OCI-LY3 (cell line): ENCODE data around the gene ING4.
A peak's percentile ranks its signal among the peaks of the same experiment; 100 is the strongest.

Experiments
- H2AFZ ChIP-seq: fragments of 200-600, 300-600 bp; shearing (Covaris generic); 2 replicates; pipeline ENCODE4 v1.6.0; 2014; ENCODE audit warnings: antibody characterized with exemption, low read depth, low read length
- H3K27ac ChIP-seq: fragments of 200-600, 300-600 bp; sonication (generic); 2 replicates; pipeline ENCODE4 v1.5.1; 2014; ENCODE audit warnings: mild to moderate bottlenecking, low read length, moderate library complexity, mixed read lengths
- H3K27me3 ChIP-seq: fragments of 200-600, 300-600 bp; sonication (generic); 2 replicates; pipeline ENCODE4 v1.6.1; 2014; ENCODE audit warnings: low read depth, low read length, mixed read lengths
- H3K36me3 ChIP-seq: fragments of 200-600, 300-600 bp; sonication (generic); replicated peaks from 2 replicates; pipeline ENCODE3; 2014; ENCODE audit warnings: low read depth, low read length, mixed read lengths
- H3K4me1 ChIP-seq: fragments of 300-600, 200-600 bp; sonication (generic); 2 replicates; pipeline ENCODE4 v1.6.1; 2014; ENCODE audit warnings: low read length, mixed read lengths
- H3K4me2 ChIP-seq: fragments of 200-600, 300-600 bp; sonication (generic); 2 replicates; pipeline ENCODE4 v1.6.1; 2014; ENCODE audit warnings: low read length, mixed read lengths
- H3K4me3 ChIP-seq: fragments of 300-600, 200-600 bp; sonication (generic); 2 replicates; pipeline ENCODE4 v1.5.1; 2014; ENCODE audit warnings: antibody characterized with exemption, mild to moderate bottlenecking, low read length, moderate library complexity
- H3K79me2 ChIP-seq: fragments of 300-600, 200-600 bp; shearing (Covaris generic); 2 replicates; pipeline ENCODE4 v1.6.1; 2014; ENCODE audit warnings: mild to moderate bottlenecking, low read length, mixed read lengths
- H3K9ac ChIP-seq: fragments of 300-600, 200-600 bp; shearing (Covaris generic); 2 replicates; pipeline ENCODE4 v1.6.0; 2014; ENCODE audit warnings: mild to moderate bottlenecking, low read length, moderate library complexity
- H3K9me3 ChIP-seq: fragments of 200-600, 300-600 bp; shearing (Covaris generic); 2 replicates; pipeline ENCODE4 v1.6.1; 2014; ENCODE audit warnings: low read length, mixed read lengths; ENCODE audit not compliant: insufficient read depth
- H4K20me1 ChIP-seq: fragments of 200-600, 300-600 bp; sonication (generic); 2 replicates; pipeline ENCODE4 v1.6.1; 2016; ENCODE audit warnings: low read length, mixed read lengths; ENCODE audit not compliant: insufficient read depth
- CTCF ChIP-seq: fragments of 200-600, 300-600 bp; sonication (generic); IDR thresholded peaks from 2 replicates; pipeline ENCODE4 v1.5.1; 2014; ENCODE audit warnings: antibody characterized with exemption, low read length, low read depth
- EZH2phosphoT487 ChIP-seq: fragments of 200-600 bp; shearing (Covaris generic); IDR thresholded peaks from 2 replicates; pipeline ENCODE4 v1.6.1; 2018; ENCODE audit warnings: antibody characterized with exemption, mixed run types, low read depth

The ING4 gene

GRCh38 chr12:6608592-6609281 is 54.2 kb downstream of the ING4 start:
- peaks cover 38% of the 10 kb centered on the region for H3K4me1 ChIP-seq
- no peak for TF ChIP-seq CTCF
- no peak for TF ChIP-seq EZH2phosphoT487
- H3K4me2 ChIP-seq = no peak overlapping the region
- peaks cover 28% of the 10 kb centered on the region for H3K79me2 ChIP-seq
- peaks cover 23% of the 10 kb centered on the region for H4K20me1 ChIP-seq
- peak overlapping the region; percentile 27; the same call in 1 of the 2 replicates for H3K27ac ChIP-seq
- no peak overlapping the region for H3K4me3 ChIP-seq
- H3K9me3 ChIP-seq = no peaks in the 10 kb centered on the region
- no peak overlapping the region for H2AFZ ChIP-seq
- no peak overlapping the region for H3K9ac ChIP-seq
- H3K36me3 ChIP-seq = peaks cover 22% of the 10 kb centered on the region
- no peaks in the 10 kb centered on the region for H3K27me3 ChIP-seq

GRCh38 chr12:6607751-6608591 is 54.9 kb downstream of the ING4 start:
- H3K27me3 ChIP-seq = no peaks in the 10 kb centered on the region
- no peak for TF ChIP-seq CTCF
- TF ChIP-seq EZH2phosphoT487 = no peak
- H3K27ac ChIP-seq = no peak overlapping the region; the same call in 1 of the 2 replicates
- peak overlapping the region; percentile 66; the same call in 1 of the 2 replicates for H2AFZ ChIP-seq
- H3K9ac ChIP-seq = no peak overlapping the region
- H3K4me3 ChIP-seq = 0 out of 2 replicates have a peak overlapping the region, but pooled peaks have one; percentile 40
- peak overlapping the region; percentile 98 for H3K4me2 ChIP-seq
- peaks cover 27% of the 10 kb centered on the region for H3K36me3 ChIP-seq
- H3K79me2 ChIP-seq = peaks cover 35% of the 10 kb centered on the region
- peaks cover 28% of the 10 kb centered on the region for H4K20me1 ChIP-seq
- H3K4me1 ChIP-seq = peaks cover 35% of the 10 kb centered on the region
- no peaks in the 10 kb centered on the region for H3K9me3 ChIP-seq

- Histone ChIP-seq H2AFZ (no peak overlapping the region), H3K79me2 (peaks cover 46% of the 10 kb centered on the region), H3K27ac (peak overlapping the region; percentile 55), H3K36me3 (peaks cover 41% of the 10 kb centered on the region), H3K4me1 (peaks cover 26% of the 10 kb centered on the region), H3K9ac (peak overlapping the region; percentile 92), H4K20me1 (peaks cover 28% of the 10 kb centered on the region), H3K4me2 (peak overlapping the region; percentile 98), H3K4me3 (peak overlapping the region; percentile 95), H3K9me3 (no peaks in the 10 kb centered on the region), H3K27me3 (no peaks in the 10 kb centered on the region)
- TF ChIP-seq EZH2phosphoT487 (no peak), CTCF (no peak)
These were observed 56.4 kb downstream of the ING4 start for GRCh38 chr12:6606331-6607131.
